EL (cell line): Measurements from ENCODE around the gene CANT1.

Source experiments
- DNase-seq: peaks from one replicate; pipeline ENCODE4 v3.0.0-alpha.2; 2016

CANT1 gene

GRCh38 chr17:79007504-79008381, 1.8 kb downstream of the CANT1 start:
- DNase-seq, result no peak

- no peak for DNase-seq
Observed at GRCh38 chr17:79006794-79007503, 2.6 kb downstream of the CANT1 start.

GRCh38 chr17:79006046-79006445, 3.5 kb downstream of the CANT1 start:
- DNase-seq, result no peak

- no peak for DNase-seq
Observed at GRCh38 chr17:79005063-79005861, 4.3 kb downstream of the CANT1 start.

GRCh38 chr17:79003661-79004411, 5.7 kb downstream of the CANT1 start:
- DNase-seq, result no peak

- DNase-seq, result no peak
Observed at GRCh38 chr17:79002796-79003593, 6.6 kb downstream of the CANT1 start.

- DNase-seq, result no peak
Observed at GRCh38 chr17:79002291-79002690, 7.3 kb downstream of the CANT1 start.

GRCh38 chr17:79001190-79002020, 8.2 kb downstream of the CANT1 start:
- no peak for DNase-seq

- no peak for DNase-seq
Observed at GRCh38 chr17:79000396-79001189, 9.0 kb downstream of the CANT1 start.

- no peak for DNase-seq
Observed at GRCh38 chr17:78999947-79000395, 9.6 kb downstream of the CANT1 start.

GRCh38 chr17:78999056-78999768, 10.4 kb downstream of the CANT1 start:
- DNase-seq, result no peak

- DNase-seq, result no peak
Observed at GRCh38 chr17:78998311-78999055, 11.1 kb downstream of the CANT1 start.

GRCh38 chr17:78997881-78998280, 11.7 kb downstream of the CANT1 start:
- no peak for DNase-seq

- DNase-seq, result no peak
Observed at GRCh38 chr17:78997231-78997741, 12.3 kb downstream of the CANT1 start.

GRCh38 chr17:78996781-78997201, 12.8 kb downstream of the CANT1 start:
- DNase-seq, result no peak

GRCh38 chr17:78995761-78996451, 13.7 kb downstream of the CANT1 start:
- no peak for DNase-seq

- DNase-seq, result no peak
Observed at GRCh38 chr17:78995022-78995760, 14.4 kb downstream of the CANT1 start.
